H54 (cell line): ENCODE measurements around the gene TRMU.
"Not testable (repeated sequence)": the region's sequence is repeated elsewhere in the genome, so short reads cannot be mapped to it uniquely, and the experiment has no call there.

Experiments
- DNase-seq: peaks from one replicate; pipeline ENCODE4 v3.0.0; 2011; ENCODE audit warnings: low spot score, mixed read lengths; ENCODE audit not compliant: insufficient read length
- FAIRE-seq: peaks from 3 replicates; lab custom pipeline; 2011; peaks lifted over from hg19 to GRCh38; lab: Jason Lieb, UNC
- POLR2A ChIP-seq: IDR thresholded peaks from 2 replicates; pipeline ENCODE4 v1.6.1; 2011; ENCODE audit warnings: low read depth, mild to moderate bottlenecking, low read length

The TRMU gene

GRCh38 chr22:46293577-46294260 lies 41.8 kb upstream of the TRMU start:
- DNase-seq, result no peak
- FAIRE-seq, result no peak
- TF ChIP-seq POLR2A, result no peak

GRCh38 chr22:46294784-46295183 lies 40.7 kb upstream of the TRMU start:
- FAIRE-seq (no peak), DNase-seq (no peak)
- TF ChIP-seq POLR2A, result no peak

- FAIRE-seq (no peak), DNase-seq (no peak)
- no peak for TF ChIP-seq POLR2A
Observed at GRCh38 chr22:46295277-46295971, 40.1 kb upstream of the TRMU start.

GRCh38 chr22:46296257-46297150 lies 39.0 kb upstream of the TRMU start, which contains the start of gene GTSE1:
GTSE1 (plus strand) TSS chr22:46296870; CDS start chr22:46297401, 531 bp downstream.
- peak; percentile 94 for DNase-seq
- FAIRE-seq, result no peak
- TF ChIP-seq POLR2A, result no peak

GRCh38 chr22:46297151-46297812 lies 38.2 kb upstream of the TRMU start:
- FAIRE-seq, result no peak

GRCh38 chr22:46299101-46299500 lies 36.4 kb upstream of the TRMU start:
- DNase-seq, result no peak
- no peak for FAIRE-seq
- no peak for TF ChIP-seq POLR2A

More at GRCh38 chr22:46297151-46297812, 38.2 kb upstream of the TRMU start:
- peak; percentile 22 for DNase-seq
- TF ChIP-seq POLR2A, result no peak

- TF ChIP-seq POLR2A, result no peak
- DNase-seq, result no peak
- FAIRE-seq, result no peak
Observed at GRCh38 chr22:46300491-46300890, 35.0 kb upstream of the TRMU start.

GRCh38 chr22:46303347-46303965 lies 32.1 kb upstream of the TRMU start:
- FAIRE-seq, result no peak
- DNase-seq, result no peak
- no peak for TF ChIP-seq POLR2A

GRCh38 chr22:46308283-46308988 lies 27.1 kb upstream of the TRMU start:
- FAIRE-seq, result no peak
- no peak for DNase-seq
- no peak for TF ChIP-seq POLR2A

GRCh38 chr22:46309526-46310085 lies 25.9 kb upstream of the TRMU start:
- no peak for DNase-seq
- TF ChIP-seq POLR2A, result no peak
- FAIRE-seq, result no peak

- FAIRE-seq, result no peak
- DNase-seq, result no peak
- no peak for TF ChIP-seq POLR2A
Observed at GRCh38 chr22:46312056-46312455, 23.5 kb upstream of the TRMU start.

- FAIRE-seq, DNase-seq: not testable (repeated sequence)
Observed at GRCh38 chr22:46312848-46313247, 22.7 kb upstream of the TRMU start.
